22Rv1 (cell line): Measurements from ENCODE around the gene ZNF579.

Experiments used
- ZFX ChIP-seq: fragments of 450-650 bp; IDR thresholded peaks from 2 replicates; pipeline ENCODE4 v1.6.1; 2017; ENCODE audit warnings: antibody characterized with exemption, borderline replicate concordance
- TF ChIP-seq, protein P1 (sequence below): fragments of 450-650 bp; IDR thresholded peaks from 2 replicates; pipeline ENCODE4 v1.5.1; 2017; ENCODE audit warnings: mild to moderate bottlenecking

DNA sequence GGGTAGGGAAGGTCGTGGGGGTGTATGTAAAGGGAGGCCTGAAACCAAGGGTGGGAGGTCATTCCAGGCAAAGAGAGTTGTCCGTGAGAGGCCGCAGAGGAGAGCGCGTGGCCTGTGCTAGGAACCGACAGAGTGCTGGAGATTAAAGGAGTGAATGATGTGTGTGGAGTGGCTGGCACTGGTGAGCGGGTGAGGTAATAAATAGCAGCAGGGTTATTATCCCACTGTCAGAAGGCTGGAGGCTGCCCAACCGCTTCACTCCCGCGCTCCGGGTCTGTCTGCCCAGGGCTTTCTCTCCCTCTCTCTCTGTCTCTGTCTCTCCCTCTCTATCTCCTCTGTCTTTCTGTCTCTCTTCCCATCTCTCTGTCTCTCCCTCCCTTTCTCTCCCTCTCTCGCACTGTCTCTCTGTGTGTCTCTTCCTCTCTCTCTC, 17.4 kb downstream of the ZNF579 start:
- TF ChIP-seq, protein P1, sequence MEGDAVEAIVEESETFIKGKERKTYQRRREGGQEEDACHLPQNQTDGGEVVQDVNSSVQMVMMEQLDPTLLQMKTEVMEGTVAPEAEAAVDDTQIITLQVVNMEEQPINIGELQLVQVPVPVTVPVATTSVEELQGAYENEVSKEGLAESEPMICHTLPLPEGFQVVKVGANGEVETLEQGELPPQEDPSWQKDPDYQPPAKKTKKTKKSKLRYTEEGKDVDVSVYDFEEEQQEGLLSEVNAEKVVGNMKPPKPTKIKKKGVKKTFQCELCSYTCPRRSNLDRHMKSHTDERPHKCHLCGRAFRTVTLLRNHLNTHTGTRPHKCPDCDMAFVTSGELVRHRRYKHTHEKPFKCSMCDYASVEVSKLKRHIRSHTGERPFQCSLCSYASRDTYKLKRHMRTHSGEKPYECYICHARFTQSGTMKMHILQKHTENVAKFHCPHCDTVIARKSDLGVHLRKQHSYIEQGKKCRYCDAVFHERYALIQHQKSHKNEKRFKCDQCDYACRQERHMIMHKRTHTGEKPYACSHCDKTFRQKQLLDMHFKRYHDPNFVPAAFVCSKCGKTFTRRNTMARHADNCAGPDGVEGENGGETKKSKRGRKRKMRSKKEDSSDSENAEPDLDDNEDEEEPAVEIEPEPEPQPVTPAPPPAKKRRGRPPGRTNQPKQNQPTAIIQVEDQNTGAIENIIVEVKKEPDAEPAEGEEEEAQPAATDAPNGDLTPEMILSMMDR: no peak
- no peak for TF ChIP-seq ZFX
